NCI-H460 (cell line): Measurements from ENCODE around the gene ORAI3. TPM values are rescaled to one million over a fixed set of nuclear protein-coding genes. Genes with fewer than 3 reads are reported as not detected.

Experiments
- small RNA-seq, 2 experiments: library from RNA; depleted of rRNA; stranded (forward); fragments of <200 nt; gene quantifications; one replicate each; pipeline ENCODE3, GENCODE V24; 2014
- total RNA-seq: library from RNA; depleted of rRNA; stranded (reverse); fragments of >200 nt; shearing (Covaris generic); gene quantifications from 2 replicates; pipeline ENCODE4 v1.2.3, GENCODE V29; 2014; rRNA removed

ORAI3 gene
- total RNA-seq, 1 experiment from 2014 or later = 20.1 TPM

Small RNA genes lying within 50 kb of the gene (small RNA-seq; reads per million reads assigned to genes)
- 0 reads per million in 2 experiments for gene AC135048.1

Other genes starting within 250 kb of the ORAI3 start
- 5.5 and 10.0 TPM in 2 replicates for gene SRCAP, start 249.9 kb upstream of the ORAI3 start, total RNA-seq
- gene PHKG2, start 200.6 kb upstream of the ORAI3 start, total RNA-seq = 14.3 and 16.6 TPM in 2 replicates
- gene CFAP119, start 187.0 kb upstream of the ORAI3 start, total RNA-seq = 2.2 and 4.6 TPM in 2 replicates
- gene RNF40, start 186.7 kb upstream of the ORAI3 start, total RNA-seq = 86.3 and 87.1 TPM in 2 replicates
- gene ZNF629, start 161.9 kb upstream of the ORAI3 start, total RNA-seq = 10.9 and 11.1 TPM in 2 replicates
- gene BCL7C, start 55.0 kb upstream of the ORAI3 start, total RNA-seq = 34.1 and 45.1 TPM in 2 replicates
- gene CTF1, start 52.5 kb upstream of the ORAI3 start, total RNA-seq = 0.59 and 0.92 TPM in 2 replicates
- gene FBXL19, start 25.5 kb upstream of the ORAI3 start, total RNA-seq = 12.3 and 14.2 TPM in 2 replicates
- 5.0 and 6.8 TPM in 2 replicates for gene SETD1A, start 8.7 kb downstream of the ORAI3 start, total RNA-seq
- gene HSD3B7, start 36.1 kb downstream of the ORAI3 start, total RNA-seq = 16.0 and 17.0 TPM in 2 replicates
- 0.10 and 0.46 TPM in 2 replicates for gene STX1B, start 61.6 kb downstream of the ORAI3 start, total RNA-seq
- gene STX4, start 84.5 kb downstream of the ORAI3 start, total RNA-seq = 19.1 and 25.1 TPM in 2 replicates
- 8.5 and 10.6 TPM in 2 replicates for gene ZNF668, start 125.2 kb downstream of the ORAI3 start, total RNA-seq
- gene ZNF646, start 125.4 kb downstream of the ORAI3 start, total RNA-seq = 12.6 and 13.8 TPM in 2 replicates
- 1.3 TPM in 2 replicates for gene PRSS53, start 139.9 kb downstream of the ORAI3 start, total RNA-seq
- 138 and 148 TPM in 2 replicates for gene VKORC1, start 145.7 kb downstream of the ORAI3 start, total RNA-seq
- gene BCKDK, start 159.3 kb downstream of the ORAI3 start, total RNA-seq = 24.0 and 26.9 TPM in 2 replicates
- gene KAT8, start 168.6 kb downstream of the ORAI3 start, total RNA-seq = 33.2 and 45.2 TPM in 2 replicates
- not detected in 2 replicates for gene PRSS8, start 186.7 kb downstream of the ORAI3 start, total RNA-seq
- gene PRSS36, start 201.0 kb downstream of the ORAI3 start, total RNA-seq = not detected in 2 replicates
- 27.3 and 49.7 TPM in 2 replicates for gene FUS, start 231.1 kb downstream of the ORAI3 start, total RNA-seq